Stimulated activated naive CD4-positive, alpha-beta T cell (primary cell): ENCODE results near the gene SLC4A7.

Experiments used
- DNase-seq, 6 experiments: peaks; one replicate each; lab custom pipeline; 2025; lab: John Stamatoyannopoulos, UW

Gene SLC4A7

GRCh38 chr3:27325419-27325818 is 158.8 kb downstream of the SLC4A7 start:
- no peak for DNase-seq

GRCh38 chr3:27324686-27325085 is 159.5 kb downstream of the SLC4A7 start:
- DNase-seq, result no peak

- DNase-seq, result no peak
Observed at GRCh38 chr3:27323087-27323570, 161.1 kb downstream of the SLC4A7 start.
